Gastrocnemius medialis (tissue), 4 donors: ENCODE measurements around the gene SAP30.

Source experiments
- POLR2A ChIP-seq, 2 donors: fragments of 450-650 bp; IDR thresholded peaks; one replicate each; pipeline ENCODE4 v1.6.1; 2017; ENCODE audit warnings: antibody characterized with exemption in 2 of 2, mild to moderate bottlenecking in 2 of 2, moderate library complexity in 2 of 2
- TF ChIP-seq, protein P1 (sequence below), 5 experiments: fragments of 450-650 bp in 3 of 5; fragments of 200-600 bp in 2 of 5; sonication (generic) in 2 of 5; IDR thresholded peaks in 4 of 5; conservative IDR thresholded peaks in 1 of 5; 1 replicate in 4 of 5; 2 replicates in 1 of 5; pipeline ENCODE4 v1.5.1; 2016 to 2019; ENCODE audit warnings: antibody characterized with exemption in 5 of 5, mild to moderate bottlenecking in 3 of 5, moderate library complexity in 3 of 5

DNA sequence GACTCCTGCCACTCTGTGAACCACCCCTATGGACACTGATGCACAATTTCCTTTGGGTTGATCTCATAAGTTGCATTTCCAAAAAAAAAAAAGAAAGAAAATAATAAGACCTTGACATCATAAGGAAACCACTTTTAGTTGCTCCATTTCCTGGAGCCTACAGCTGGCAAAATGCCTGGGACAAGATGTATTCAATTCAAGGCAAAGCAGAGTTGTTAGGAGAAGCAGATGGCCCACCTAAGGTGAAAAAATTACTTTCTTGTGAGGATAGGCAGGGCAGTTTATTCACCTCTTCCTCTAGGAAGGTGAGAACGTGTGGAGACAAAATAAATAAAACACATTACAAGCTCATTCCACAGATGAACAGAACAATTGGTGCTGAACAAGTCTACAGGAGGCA lies 42.3 kb downstream of the SAP30 start:
- TF ChIP-seq, protein P1, sequence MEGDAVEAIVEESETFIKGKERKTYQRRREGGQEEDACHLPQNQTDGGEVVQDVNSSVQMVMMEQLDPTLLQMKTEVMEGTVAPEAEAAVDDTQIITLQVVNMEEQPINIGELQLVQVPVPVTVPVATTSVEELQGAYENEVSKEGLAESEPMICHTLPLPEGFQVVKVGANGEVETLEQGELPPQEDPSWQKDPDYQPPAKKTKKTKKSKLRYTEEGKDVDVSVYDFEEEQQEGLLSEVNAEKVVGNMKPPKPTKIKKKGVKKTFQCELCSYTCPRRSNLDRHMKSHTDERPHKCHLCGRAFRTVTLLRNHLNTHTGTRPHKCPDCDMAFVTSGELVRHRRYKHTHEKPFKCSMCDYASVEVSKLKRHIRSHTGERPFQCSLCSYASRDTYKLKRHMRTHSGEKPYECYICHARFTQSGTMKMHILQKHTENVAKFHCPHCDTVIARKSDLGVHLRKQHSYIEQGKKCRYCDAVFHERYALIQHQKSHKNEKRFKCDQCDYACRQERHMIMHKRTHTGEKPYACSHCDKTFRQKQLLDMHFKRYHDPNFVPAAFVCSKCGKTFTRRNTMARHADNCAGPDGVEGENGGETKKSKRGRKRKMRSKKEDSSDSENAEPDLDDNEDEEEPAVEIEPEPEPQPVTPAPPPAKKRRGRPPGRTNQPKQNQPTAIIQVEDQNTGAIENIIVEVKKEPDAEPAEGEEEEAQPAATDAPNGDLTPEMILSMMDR (IDR thresholded peaks at IDR 0.05 in 4 of 5, conservative IDR thresholded peaks at IDR 0.05 in 1 of 5) = no peak
- TF ChIP-seq POLR2A (IDR thresholded peaks at IDR 0.05) = no peak
